Measurements from ENCODE around the gene PAPOLA. TPM values are rescaled to one million over a fixed set of nuclear protein-coding genes. Genes with fewer than 3 reads are reported as not detected.
A peak's percentile ranks its signal among the peaks of the same experiment; 100 is the strongest.

PAPOLA gene
- total and polyA plus RNA-seq, 8 donors: 60.9 to 317 (median 127) TPM

- DNase-seq: no peak
- TF ChIP-seq EP300 (IDR thresholded peaks at IDR 0.05): no peak
- TF ChIP-seq POLR2AphosphoS5 (IDR thresholded peaks at IDR 0.05): no peak
- TF ChIP-seq CTCF (IDR thresholded peaks at IDR 0.05): no peak
- TF ChIP-seq POLR2A (IDR thresholded peaks at IDR 0.05): no peak
- 88 to 96% (median 90%) methylated on average over 6 of the region's 6 CpGs for WGBS, 5 donors
- Histone ChIP-seq H3K9me3 (no peaks in the 10 kb centered on the region), H3K27ac (no peak overlapping the region), H3K36me3 (no peaks in the 10 kb centered on the region), H3K4me3 (no peak overlapping the region), H3K27me3 (peaks cover 4 to 86% (median 42%) of the 10 kb centered on the region in 3 donors), H3K4me1 (peaks cover 7 to 8% (median 7%) of the 10 kb centered on the region in 4 donors)
- intact Hi-C loops (cut with DNase I; ENCODE audit: low total_unique reads): loop anchor here (10.0 kb wide), 1 partner anchor 157 kb away; no protein-coding TSS in a partner anchor
These were observed 85.7 kb downstream of the PAPOLA start for GRCh38 chr14:96587823-96588385.

DNA sequence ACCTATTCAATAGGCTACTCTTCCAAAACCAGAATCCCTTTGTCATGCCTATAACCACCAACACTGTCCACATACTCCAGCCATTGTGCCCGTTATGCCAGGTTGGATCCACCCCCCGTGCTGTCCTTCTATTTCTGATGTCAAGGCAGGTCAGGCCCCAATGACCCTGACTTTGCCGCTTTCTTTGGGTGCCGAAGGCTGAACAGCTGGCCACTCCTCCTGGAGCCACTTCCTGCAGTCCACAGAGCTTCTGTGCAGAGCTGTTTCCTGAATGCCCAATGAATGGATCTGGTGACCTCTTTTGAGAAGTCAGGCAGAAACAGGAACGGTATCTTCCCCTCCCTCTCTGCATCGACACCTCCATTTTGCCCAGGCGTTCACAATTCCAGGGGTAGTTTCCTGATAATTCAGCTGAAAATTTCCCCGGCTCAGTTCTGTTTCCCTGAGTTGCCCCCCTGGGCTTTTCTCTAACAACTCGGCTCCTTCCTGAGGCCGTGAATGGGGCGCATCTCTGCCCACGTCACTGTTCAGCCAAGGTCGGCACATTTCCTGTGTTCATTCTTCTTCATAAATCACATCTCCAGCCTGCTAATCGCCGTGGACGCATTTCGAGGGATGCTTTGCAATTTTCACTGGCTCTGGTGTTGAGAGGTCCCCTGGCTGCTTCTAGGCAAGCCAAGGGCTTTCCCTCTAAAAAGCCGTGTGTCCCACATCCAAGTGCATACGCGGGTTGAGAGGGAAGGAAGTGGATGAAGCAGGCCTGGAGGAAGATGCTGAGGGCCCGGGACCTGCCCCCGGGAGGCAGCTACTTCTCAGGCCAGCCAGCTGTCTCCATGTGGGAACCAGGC is 86.5 kb downstream of the PAPOLA start:
- H3K4me1 ChIP-seq: peaks cover 10 to 12% (median 11%) of the 10 kb centered on the region in 4 donors
- H3K9me3 ChIP-seq: no peaks in the 10 kb centered on the region
- WGBS, 5 donors: 59 to 73% (median 71%) methylated on average over 22 of the region's 22 CpGs
- H3K27me3 ChIP-seq: peaks cover 4 to 86% (median 40%) of the 10 kb centered on the region in 3 donors
- H3K4me3 ChIP-seq: no peak overlapping the region
- H3K27ac ChIP-seq: no peak overlapping the region
- peak in 1 of 2 donors; percentile 24 for DNase-seq
- H3K36me3 ChIP-seq: no peaks in the 10 kb centered on the region
- TF ChIP-seq POLR2AphosphoS5 (IDR thresholded peaks at IDR 0.05) (no peak), EP300 (IDR thresholded peaks at IDR 0.05) (no peak), POLR2A (IDR thresholded peaks at IDR 0.05) (no peak)
- intact Hi-C loops (cut with DNase I; ENCODE audit: low total_unique reads): loop anchor here (10.0 kb wide), 1 partner anchor 156 kb away; no protein-coding TSS in a partner anchor

GRCh38 chr14:96589577-96589976 is 87.4 kb downstream of the PAPOLA start:
- WGBS, 5 donors: 65 to 85% (median 77%) methylated on average over 3 of the region's 3 CpGs
- intact Hi-C loops (cut with DNase I; ENCODE audit: low total_unique reads): loop anchor here (10.0 kb wide), 1 partner anchor 155 kb away; no protein-coding TSS in a partner anchor

DNA sequence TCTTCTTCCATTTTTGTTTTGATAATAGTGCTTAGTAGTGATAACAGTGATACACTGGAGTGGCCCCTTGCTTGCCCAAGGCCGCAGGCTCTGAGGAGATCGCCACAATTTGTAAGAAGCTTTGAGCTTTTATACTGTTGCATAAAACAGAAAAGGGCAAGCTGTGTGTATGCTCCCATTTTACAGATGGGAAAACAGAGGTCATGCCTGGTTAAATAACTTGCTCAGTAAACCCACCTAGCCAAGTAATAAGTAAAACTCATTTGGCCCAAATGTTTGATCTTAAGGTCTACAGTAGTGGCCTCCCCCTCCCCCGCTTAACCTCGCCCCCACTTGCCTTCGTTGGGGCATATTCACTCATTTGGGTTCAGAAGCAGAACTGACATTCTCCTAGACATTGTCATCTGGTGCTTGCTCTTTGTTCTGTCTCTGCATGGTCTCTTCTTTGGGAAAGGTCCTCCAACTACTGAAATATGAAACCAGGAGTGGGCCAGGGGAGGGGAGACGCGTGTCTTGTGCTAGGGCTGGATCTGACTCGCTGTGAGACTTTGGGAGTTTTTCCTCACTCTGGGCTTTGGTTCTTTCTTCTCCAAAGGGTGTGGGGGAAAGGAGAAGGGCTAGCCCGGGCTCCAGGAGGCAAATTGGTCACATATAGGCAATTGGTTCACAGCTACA is 88.1 kb downstream of the PAPOLA start:
- H3K27me3 ChIP-seq: peaks cover 4 to 80% (median 24%) of the 10 kb centered on the region in 3 donors
- 69 to 81% (median 74%) methylated on average over 9 of the region's 9 CpGs for WGBS, 5 donors
- no peak overlapping the region for H3K27ac ChIP-seq
- H3K9me3 ChIP-seq: no peaks in the 10 kb centered on the region
- no peak overlapping the region for H3K4me3 ChIP-seq
- intact Hi-C loops (cut with DNase I; ENCODE audit: low total_unique reads): no loop called here
- peaks cover 10 to 12% (median 11%) of the 10 kb centered on the region in 4 donors for H3K4me1 ChIP-seq
- H3K36me3 ChIP-seq: no peaks in the 10 kb centered on the region
- DNase-seq: no peak
- TF ChIP-seq POLR2A (IDR thresholded peaks at IDR 0.05) (no peak), CTCF (IDR thresholded peaks at IDR 0.05) (no peak), POLR2AphosphoS5 (IDR thresholded peaks at IDR 0.05) (no peak), EP300 (IDR thresholded peaks at IDR 0.05) (no peak)

More at GRCh38 chr14:96589577-96589976, 87.4 kb downstream of the PAPOLA start:
- no peak overlapping the region for H3K27ac ChIP-seq
- H3K4me3 ChIP-seq: no peak overlapping the region
- peaks cover 4 to 85% (median 30%) of the 10 kb centered on the region in 3 donors for H3K27me3 ChIP-seq
- peaks cover 10 to 12% (median 11%) of the 10 kb centered on the region in 4 donors for H3K4me1 ChIP-seq
- DNase-seq: no peak
- TF ChIP-seq CTCF (IDR thresholded peaks at IDR 0.05) (no peak), EP300 (IDR thresholded peaks at IDR 0.05) (no peak), POLR2AphosphoS5 (IDR thresholded peaks at IDR 0.05) (no peak), POLR2A (IDR thresholded peaks at IDR 0.05) (no peak)
- H3K9me3 ChIP-seq: no peaks in the 10 kb centered on the region
- no peaks in the 10 kb centered on the region for H3K36me3 ChIP-seq

Measured in stomach (tissue), 9 donors.